DMS153 treated with DMSO at 0.1 percent for 48 hours (cell line): ENCODE measurements around the gene MTURN.

Experiments used
- DNase-seq: peaks from one replicate; lab custom pipeline; 2025; ENCODE audit not compliant: unreplicated experiment; lab: John Stamatoyannopoulos, UW

MTURN gene

GRCh38 chr7:30159698-30160143, 24.9 kb downstream of the MTURN start:
- peak; percentile 46 for DNase-seq

- no peak for DNase-seq
Observed at GRCh38 chr7:30160329-30160728, 25.5 kb downstream of the MTURN start.

- no peak for DNase-seq
Observed at GRCh38 chr7:30162133-30162532, 27.3 kb downstream of the MTURN start.

GRCh38 chr7:30162622-30163124, 27.9 kb downstream of the MTURN start:
- peak; percentile 98 for DNase-seq

GRCh38 chr7:30163231-30163894, 28.6 kb downstream of the MTURN start:
- peak; percentile 95 for DNase-seq

GRCh38 chr7:30164567-30164966, 29.8 kb downstream of the MTURN start:
- DNase-seq: peak; percentile 92

GRCh38 chr7:30165590-30165989, 30.8 kb downstream of the MTURN start:
- DNase-seq: no peak

GRCh38 chr7:30166155-30166840, 31.5 kb downstream of the MTURN start:
- no peak for DNase-seq

GRCh38 chr7:30166841-30167235, 32.1 kb downstream of the MTURN start:
- DNase-seq: no peak

GRCh38 chr7:30167901-30168300, 33.1 kb downstream of the MTURN start:
- DNase-seq: no peak

- DNase-seq: no peak
Observed at GRCh38 chr7:30168835-30169573, 34.2 kb downstream of the MTURN start.

GRCh38 chr7:30169579-30169978, 34.8 kb downstream of the MTURN start:
- DNase-seq: no peak

- no peak for DNase-seq
Observed at GRCh38 chr7:30170476-30171205, 35.9 kb downstream of the MTURN start.

- no peak for DNase-seq
Observed at GRCh38 chr7:30171766-30172447, 37.1 kb downstream of the MTURN start.

GRCh38 chr7:30172451-30172850, 37.7 kb downstream of the MTURN start:
- DNase-seq: no peak

- DNase-seq: peak; percentile 94
Observed at GRCh38 chr7:30173058-30173897, 38.5 kb downstream of the MTURN start.

GRCh38 chr7:30175180-30175579, 40.4 kb downstream of the MTURN start:
- peak; percentile 27 for DNase-seq

GRCh38 chr7:30175636-30176147, 40.9 kb downstream of the MTURN start:
- DNase-seq: no peak

- DNase-seq: no peak
Observed at GRCh38 chr7:30176463-30177109, 41.8 kb downstream of the MTURN start.
